ENCODE results near the gene TMEM43. TPM values are rescaled to one million over a fixed set of nuclear protein-coding genes. Genes with fewer than 3 reads are reported as not detected.

Gene TMEM43
- total and polyA plus RNA-seq, 12 donors = 23.9 to 98.0 (median 38.2) TPM

GRCh38 chr3:14125193-14126016 lies 553 bp downstream of the TMEM43 start:
- H3K27ac ChIP-seq = peak overlapping the region; percentile 78 to 97 (median 93)
- no peaks in the 10 kb centered on the region for H3K27me3 ChIP-seq
- H3K36me3 ChIP-seq = peaks cover 0 to 50% (median 16%) of the 10 kb centered on the region in 9 donors
- DNase-seq = peak; percentile 52 to 58
- TF ChIP-seq, protein P1, sequence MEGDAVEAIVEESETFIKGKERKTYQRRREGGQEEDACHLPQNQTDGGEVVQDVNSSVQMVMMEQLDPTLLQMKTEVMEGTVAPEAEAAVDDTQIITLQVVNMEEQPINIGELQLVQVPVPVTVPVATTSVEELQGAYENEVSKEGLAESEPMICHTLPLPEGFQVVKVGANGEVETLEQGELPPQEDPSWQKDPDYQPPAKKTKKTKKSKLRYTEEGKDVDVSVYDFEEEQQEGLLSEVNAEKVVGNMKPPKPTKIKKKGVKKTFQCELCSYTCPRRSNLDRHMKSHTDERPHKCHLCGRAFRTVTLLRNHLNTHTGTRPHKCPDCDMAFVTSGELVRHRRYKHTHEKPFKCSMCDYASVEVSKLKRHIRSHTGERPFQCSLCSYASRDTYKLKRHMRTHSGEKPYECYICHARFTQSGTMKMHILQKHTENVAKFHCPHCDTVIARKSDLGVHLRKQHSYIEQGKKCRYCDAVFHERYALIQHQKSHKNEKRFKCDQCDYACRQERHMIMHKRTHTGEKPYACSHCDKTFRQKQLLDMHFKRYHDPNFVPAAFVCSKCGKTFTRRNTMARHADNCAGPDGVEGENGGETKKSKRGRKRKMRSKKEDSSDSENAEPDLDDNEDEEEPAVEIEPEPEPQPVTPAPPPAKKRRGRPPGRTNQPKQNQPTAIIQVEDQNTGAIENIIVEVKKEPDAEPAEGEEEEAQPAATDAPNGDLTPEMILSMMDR (IDR thresholded peaks at IDR 0.05) = peak in 2 of 9 donors; percentile 19 to 21
- peak overlapping the region; percentile 68 to 98 (median 81) for H3K4me3 ChIP-seq
- intact Hi-C loops (cut with DNase I) = loop anchor here in 8 of 10 donors (1.0 to 10.0 kb wide), 6 partner anchors 18 to 471 kb away; partner anchors contain the start of genes LSM3 (in 7 of the 8) and XPC (in 7 of the 8)
- peak; percentile 13 to 83 (median 66) for ATAC-seq
- peaks cover 7 to 47% (median 41%) of the 10 kb centered on the region in 9 donors for H3K4me1 ChIP-seq
- no peaks in the 10 kb centered on the region for H3K9me3 ChIP-seq
- WGBS, 2 donors = 0% methylated on average over 44 of the region's 44 CpGs

DNA sequence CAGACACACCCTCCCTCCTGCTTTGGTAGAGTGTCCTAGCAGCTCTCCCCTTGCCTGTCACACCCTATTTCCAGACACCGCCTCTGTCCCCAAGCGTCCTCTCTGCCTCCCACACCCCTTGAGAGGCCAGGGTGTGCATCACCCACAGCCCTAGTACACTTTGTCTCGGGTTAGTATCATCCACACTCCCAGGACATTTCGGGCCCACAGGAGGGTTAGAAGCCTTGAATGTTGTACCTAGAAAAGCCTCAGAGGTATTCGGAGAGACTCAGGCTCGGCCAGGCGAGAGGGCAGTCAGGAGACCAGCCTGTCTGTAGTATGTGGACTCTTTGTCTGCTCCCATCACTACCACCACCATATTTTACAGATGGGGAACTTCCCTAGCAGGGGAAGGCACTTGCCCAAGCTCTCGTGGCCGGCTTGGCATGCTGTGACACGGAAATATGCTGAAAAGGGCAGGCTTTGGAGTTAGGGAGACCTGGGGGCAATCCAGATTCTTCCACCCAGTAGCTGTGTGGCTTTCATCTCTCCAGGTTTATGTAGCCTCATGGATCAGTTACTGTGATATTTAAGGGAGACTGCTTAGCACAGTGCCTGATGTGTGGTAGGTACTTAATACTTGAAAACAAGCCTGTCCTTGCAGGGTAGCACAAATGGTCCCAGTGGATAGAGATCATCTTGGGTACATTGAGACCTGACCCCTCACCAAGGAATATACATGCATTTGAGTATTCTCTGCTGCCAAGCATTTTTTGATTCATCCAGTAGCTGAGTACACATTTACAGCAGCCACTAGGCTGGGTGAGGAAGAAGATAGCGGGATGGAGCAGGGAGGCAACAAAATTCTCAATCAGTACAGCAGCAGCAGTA lies 1.4 kb downstream of the TMEM43 start:
- intact Hi-C loops (cut with DNase I) = loop anchor here in 3 of 10 donors (5.0 to 10.0 kb wide), 3 partner anchors 51 to 471 kb away; partner anchors contain the start of genes LSM3 (in 2 of the 3) and XPC (in 2 of the 3)
- Histone ChIP-seq H3K36me3 (peaks cover 0 to 50% (median 24%) of the 10 kb centered on the region in 9 donors), H3K4me3 (peak overlapping the region; percentile 68 to 98 (median 81)), H3K27me3 (no peaks in the 10 kb centered on the region), H3K27ac (peak overlapping the region; percentile 78 to 97 (median 93)), H3K9me3 (no peaks in the 10 kb centered on the region), H3K4me1 (peaks cover 7 to 47% (median 41%) of the 10 kb centered on the region in 9 donors)
- WGBS, 2 donors = 57 to 58% methylated on average over 11 of the region's 11 CpGs
- TF ChIP-seq, protein P1 (IDR thresholded peaks at IDR 0.05) = no peak
- ATAC-seq (no peak), DNase-seq (no peak)

DNA sequence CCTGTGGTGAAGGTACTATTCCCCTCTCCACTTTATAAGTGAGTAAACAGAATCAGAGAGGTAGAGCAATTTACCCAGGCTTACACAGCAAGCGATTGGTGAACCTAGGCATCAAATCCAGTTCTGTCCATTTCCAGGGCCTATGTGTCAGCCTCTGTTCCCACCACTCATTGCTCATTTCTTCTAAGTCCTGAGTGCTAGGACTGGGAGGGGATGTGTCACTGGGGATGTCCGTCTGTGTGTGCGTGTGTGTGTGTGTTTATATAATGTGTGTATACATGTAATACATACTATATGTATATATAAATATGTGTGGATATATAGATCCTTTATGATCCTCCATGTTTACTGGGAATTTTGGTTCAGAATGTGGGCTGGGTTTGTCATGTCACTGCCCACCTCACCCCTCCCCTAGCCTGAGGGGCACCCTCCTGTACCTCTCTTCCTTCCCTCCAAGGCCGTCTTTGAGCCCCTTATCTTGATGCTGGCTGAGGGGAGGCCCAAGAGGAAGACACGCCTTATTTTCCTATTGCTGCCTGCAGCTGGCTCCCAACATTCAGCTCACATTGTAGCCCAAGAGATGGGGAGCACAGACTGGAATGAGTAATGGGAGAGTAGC lies 2.1 kb downstream of the TMEM43 start:
- DNase-seq = no peak
- H3K9me3 ChIP-seq = no peaks in the 10 kb centered on the region

More for the DNA sequence above, 2.1 kb downstream of the TMEM43 start:
- Histone ChIP-seq H3K4me3 (peak overlapping the region in 3 of 10 donors; percentile 79 to 96 (median 81)), H3K4me1 (peaks cover 7 to 47% (median 41%) of the 10 kb centered on the region in 9 donors), H3K27me3 (no peaks in the 10 kb centered on the region), H3K36me3 (peaks cover 0 to 50% (median 30%) of the 10 kb centered on the region in 9 donors), H3K27ac (peak overlapping the region in 3 of 10 donors; percentile 2 to 97 (median 93))
- ATAC-seq = no peak
- TF ChIP-seq, protein P1 (IDR thresholded peaks at IDR 0.05) = no peak
- WGBS, 2 donors = 72 to 80% methylated on average over 5 of the region's 5 CpGs
- intact Hi-C loops (cut with DNase I) = loop anchor here in 3 of 10 donors (5.0 to 10.0 kb wide), 3 partner anchors 50 to 472 kb away; partner anchors contain the start of genes LSM3 (in 2 of the 3) and XPC (in 2 of the 3)
